Testis (tissue), 2 donors: Measurements from ENCODE around the gene KCNIP1.

Source experiments
- POLR2A ChIP-seq: fragments of 450-650 bp; IDR thresholded peaks from one replicate; pipeline ENCODE4 v1.6.1; 2017; ENCODE audit warnings: antibody characterized with exemption, mild to moderate bottlenecking, moderate library complexity
- TF ChIP-seq, protein P1 (sequence below), 3 experiments: fragments of 450-650 bp in 2 of 3; fragments of 200-600 bp in 1 of 3; sonication (generic) in 1 of 3; IDR thresholded peaks; one replicate each; pipeline ENCODE4 v1.5.1; 2016 to 2019; ENCODE audit warnings: antibody characterized with exemption in 3 of 3, mild to moderate bottlenecking in 2 of 3, moderate library complexity in 1 of 3

DNA sequence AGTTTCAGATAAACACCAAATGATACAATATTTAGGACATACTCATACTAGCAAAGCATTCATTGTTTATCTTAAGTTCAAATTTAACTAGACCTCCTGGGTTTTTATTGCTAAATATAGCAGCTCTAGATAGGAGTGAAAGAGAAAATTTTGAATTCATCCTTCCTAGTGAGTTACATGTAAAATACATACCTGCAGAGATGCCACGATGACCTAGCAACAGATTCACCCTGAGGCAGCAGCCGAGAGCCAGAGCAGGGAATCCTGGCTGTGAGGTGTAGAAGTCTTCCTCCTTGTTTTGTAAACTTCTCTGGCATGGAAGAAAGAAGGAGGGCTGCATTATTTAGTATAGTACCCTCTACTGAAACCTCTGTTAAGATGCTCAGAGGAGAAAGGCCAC is 253.8 kb downstream of the KCNIP1 start:
- TF ChIP-seq, protein P1, sequence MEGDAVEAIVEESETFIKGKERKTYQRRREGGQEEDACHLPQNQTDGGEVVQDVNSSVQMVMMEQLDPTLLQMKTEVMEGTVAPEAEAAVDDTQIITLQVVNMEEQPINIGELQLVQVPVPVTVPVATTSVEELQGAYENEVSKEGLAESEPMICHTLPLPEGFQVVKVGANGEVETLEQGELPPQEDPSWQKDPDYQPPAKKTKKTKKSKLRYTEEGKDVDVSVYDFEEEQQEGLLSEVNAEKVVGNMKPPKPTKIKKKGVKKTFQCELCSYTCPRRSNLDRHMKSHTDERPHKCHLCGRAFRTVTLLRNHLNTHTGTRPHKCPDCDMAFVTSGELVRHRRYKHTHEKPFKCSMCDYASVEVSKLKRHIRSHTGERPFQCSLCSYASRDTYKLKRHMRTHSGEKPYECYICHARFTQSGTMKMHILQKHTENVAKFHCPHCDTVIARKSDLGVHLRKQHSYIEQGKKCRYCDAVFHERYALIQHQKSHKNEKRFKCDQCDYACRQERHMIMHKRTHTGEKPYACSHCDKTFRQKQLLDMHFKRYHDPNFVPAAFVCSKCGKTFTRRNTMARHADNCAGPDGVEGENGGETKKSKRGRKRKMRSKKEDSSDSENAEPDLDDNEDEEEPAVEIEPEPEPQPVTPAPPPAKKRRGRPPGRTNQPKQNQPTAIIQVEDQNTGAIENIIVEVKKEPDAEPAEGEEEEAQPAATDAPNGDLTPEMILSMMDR (IDR thresholded peaks at IDR 0.05) = no peak
- no peak for TF ChIP-seq POLR2A
